Endothelial cell of umbilical vein (primary cell): Measurements from ENCODE around the gene LRP1. TPM values are rescaled to one million over a fixed set of nuclear protein-coding genes. Genes with fewer than 3 reads are reported as not detected.
"Not testable (repeated sequence)": the region's sequence is repeated elsewhere in the genome, so short reads cannot be mapped to it uniquely, and the experiment has no call there.

Experiments used
- BruUV-seq: library from RNA; stranded (reverse); fragments of 400-500 nt; replicated peaks from 2 replicates; lab custom pipeline; 2021; lab: Mats Ljungman, UMichigan
- CTCF ChIA-PET: fragments of 300-600, 350-600 bp; sonication (Branson Sonifier 250); formaldehyde crosslinking; loops from one replicate; lab custom pipeline; 2021; ENCODE audit warnings: antibody characterized with exemption, inconsistent platforms; lab: Charles Lee
- POLR2A ChIA-PET: fragments of 300-600, 350-600 bp; sonication (Branson Sonifier 250); formaldehyde crosslinking; loops from one replicate; lab custom pipeline; 2021; ENCODE audit warnings: antibody characterized with exemption, inconsistent platforms; lab: Charles Lee
- DNase-seq: peaks from one replicate; pipeline ENCODE4 v3.0.0-alpha.2; 2011; ENCODE audit warnings: low read depth, low spot score
- FAIRE-seq: peaks from 2 replicates; lab custom pipeline; 2011; peaks lifted over from hg19 to GRCh38; lab: Jason Lieb, UNC
- H2AFZ ChIP-seq: 2 replicates; pipeline ENCODE4 v1.6.0; 2012; ENCODE audit warnings: low read depth, low read length, control low read depth, inconsistent platforms
- H3K27ac ChIP-seq: 2 replicates; pipeline ENCODE4 v1.5.1; 2011; ENCODE audit warnings: low read depth, mild to moderate bottlenecking, control low read depth, low read length, moderate library complexity; ENCODE audit not compliant: insufficient read depth
- H3K27me3 ChIP-seq, 2 experiments: 2 replicates each; pipeline versions ENCODE4 v1.6.0 to v1.6.1; 2011; ENCODE audit warnings: low read length in 2 of 2, mixed read lengths in 1 of 2; ENCODE audit not compliant: control insufficient read depth in 2 of 2, insufficient read depth in 2 of 2
- H3K36me3 ChIP-seq, 2 experiments: 2 replicates in 1 of 2; 3 replicates in 1 of 2; pipeline ENCODE4 v1.5.1; 2011; ENCODE audit warnings: low read length in 2 of 2, mild to moderate bottlenecking in 1 of 2, moderate library complexity in 1 of 2; ENCODE audit not compliant: control insufficient read depth in 2 of 2, insufficient read depth in 2 of 2; ENCODE audit errors: extremely low read depth in 1 of 2
- H3K4me1 ChIP-seq: 3 replicates; pipeline ENCODE4 v1.5.1; 2011; ENCODE audit warnings: mild to moderate bottlenecking, low read length; ENCODE audit not compliant: control insufficient read depth, insufficient read depth; ENCODE audit errors: extremely low read depth
- H3K4me2 ChIP-seq: 2 replicates; pipeline ENCODE4 v1.6.1; 2011; ENCODE audit warnings: low read length, control low read depth, mixed read lengths; ENCODE audit not compliant: insufficient read depth
- H3K4me3 ChIP-seq, 3 experiments: fragments of 200-600 bp in 1 of 3; sonication (generic), shearing (Covaris generic) in 1 of 3; replicated peaks in 1 of 3; 2 replicates each; pipeline ENCODE4 v1.5.1; 2011 to 2016; ENCODE audit warnings: control low read depth in 3 of 3, low read length in 3 of 3, mild to moderate bottlenecking in 2 of 3, inconsistent platforms in 1 of 3, low read depth in 1 of 3, moderate library complexity in 1 of 3; ENCODE audit not compliant: insufficient read depth in 1 of 3
- H3K79me2 ChIP-seq: 2 replicates; pipeline ENCODE4 v1.6.0; 2012; ENCODE audit warnings: low read length, inconsistent platforms; ENCODE audit not compliant: control insufficient read depth, insufficient read depth
- H3K9ac ChIP-seq: replicated peaks from 2 replicates; pipeline ENCODE3; 2011; ENCODE audit warnings: low read length, control low read depth; ENCODE audit not compliant: insufficient read depth; ENCODE audit errors: extremely low read depth
- H3K9me1 ChIP-seq: replicated peaks from 3 replicates; pipeline ENCODE4 v1.6.0; 2011; ENCODE audit warnings: mild to moderate bottlenecking, low read length; ENCODE audit not compliant: control insufficient read depth, insufficient read depth; ENCODE audit errors: extremely low read depth
- H3K9me3 ChIP-seq: replicated peaks from 2 replicates; pipeline ENCODE4 v1.5.1; 2012; ENCODE audit warnings: low read length, inconsistent platforms; ENCODE audit not compliant: control insufficient read depth, insufficient read depth
- H4K20me1 ChIP-seq: replicated peaks from 2 replicates; pipeline ENCODE3; 2011; ENCODE audit warnings: mild to moderate bottlenecking, low read length; ENCODE audit not compliant: control insufficient read depth, insufficient read depth; ENCODE audit errors: extremely low read depth
- FOS ChIP-seq: IDR thresholded peaks from 2 replicates; pipeline ENCODE4 v1.6.1; 2011; ENCODE audit warnings: mild to moderate bottlenecking, low read length, moderate library complexity, borderline replicate concordance; ENCODE audit not compliant: insufficient read depth
- dilution Hi-C: fragments of 300-500 bp; cut with MboI; formaldehyde crosslinking; loops from one replicate; pipeline ENCODE4 v1.15.0; 2019; ENCODE audit warnings: low sequenced_read_pairs; ENCODE audit not compliant: extremely low pct_ligation_motif_present
- intact Hi-C: fragments of 100-400 bp; cut with micrococcal nuclease; formaldehyde crosslinking; loops from one replicate; pipeline ENCODE4 v1.10.0; 2022
- polyA plus RNA-seq, 4 experiments: library from polyadenylated mRNA; depleted of rRNA in 3 of 4; stranded (reverse) in 3 of 4; unstranded in 1 of 4; fragments of >200 nt; gene quantifications; 2 replicates each; pipeline versions ENCODE4 v1.2.1 to v1.2.3, GENCODE V29; 2011 to 2012; ENCODE audit warnings: missing spikeins in 1 of 4
- total RNA-seq: library from RNA; stranded (reverse); gene quantifications from 2 replicates; pipeline ENCODE4 v1.2.3, GENCODE V29; 2021
- TF ChIP-seq, protein P1 (sequence below), 2 donors: IDR thresholded peaks; 1 replicate in 1 of 2; 2 replicates in 1 of 2; pipeline ENCODE4 v1.5.1; 2011; ENCODE audit warnings: low read length in 2 of 2, mild to moderate bottlenecking in 2 of 2, moderate library complexity in 2 of 2, control low read depth in 1 of 2, inconsistent platforms in 1 of 2, low read depth in 1 of 2; ENCODE audit not compliant: insufficient read depth in 1 of 2; ENCODE audit errors: extremely low read depth in 1 of 2

Gene LRP1
- total and polyA plus RNA-seq, 2 donors (not counting 3 experiments of a cell fraction or from before 2014, with no cell fraction given) = 1.6 to 4.6 TPM

GRCh38 chr12:57119294-57120085, 8.8 kb upstream of the LRP1 start:
- Histone ChIP-seq H3K4me3 (no peak overlapping the region), H3K27me3 (peaks cover 7% of the 10 kb centered on the region in 2 experiments), H4K20me1 (no peaks in the 10 kb centered on the region), H3K9me3 (no peaks in the 10 kb centered on the region), H3K4me1 (no peaks in the 10 kb centered on the region), H2AFZ (no peak overlapping the region), H3K36me3 (no peaks in the 10 kb centered on the region), H3K9ac (no peak overlapping the region), H3K9me1 (no peaks in the 10 kb centered on the region), H3K27ac (no peak overlapping the region), H3K79me2 (no peaks in the 10 kb centered on the region), H3K4me2 (no peak overlapping the region)
- TF ChIP-seq, protein P1, sequence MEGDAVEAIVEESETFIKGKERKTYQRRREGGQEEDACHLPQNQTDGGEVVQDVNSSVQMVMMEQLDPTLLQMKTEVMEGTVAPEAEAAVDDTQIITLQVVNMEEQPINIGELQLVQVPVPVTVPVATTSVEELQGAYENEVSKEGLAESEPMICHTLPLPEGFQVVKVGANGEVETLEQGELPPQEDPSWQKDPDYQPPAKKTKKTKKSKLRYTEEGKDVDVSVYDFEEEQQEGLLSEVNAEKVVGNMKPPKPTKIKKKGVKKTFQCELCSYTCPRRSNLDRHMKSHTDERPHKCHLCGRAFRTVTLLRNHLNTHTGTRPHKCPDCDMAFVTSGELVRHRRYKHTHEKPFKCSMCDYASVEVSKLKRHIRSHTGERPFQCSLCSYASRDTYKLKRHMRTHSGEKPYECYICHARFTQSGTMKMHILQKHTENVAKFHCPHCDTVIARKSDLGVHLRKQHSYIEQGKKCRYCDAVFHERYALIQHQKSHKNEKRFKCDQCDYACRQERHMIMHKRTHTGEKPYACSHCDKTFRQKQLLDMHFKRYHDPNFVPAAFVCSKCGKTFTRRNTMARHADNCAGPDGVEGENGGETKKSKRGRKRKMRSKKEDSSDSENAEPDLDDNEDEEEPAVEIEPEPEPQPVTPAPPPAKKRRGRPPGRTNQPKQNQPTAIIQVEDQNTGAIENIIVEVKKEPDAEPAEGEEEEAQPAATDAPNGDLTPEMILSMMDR (IDR thresholded peaks at IDR 0.05; ENCODE audit: extremely low read depth in 1 of 2, insufficient read depth in 1 of 2, low read depth in 1 of 2, low read length in 2 of 2) = no peak
- no peak for TF ChIP-seq FOS
- FAIRE-seq (no peak), DNase-seq (no peak)
- dilution Hi-C loops (loop anchor here (5.0 kb wide), 1 partner anchor 53 kb away; no protein-coding TSS in a partner anchor), intact Hi-C loops (no loop called here)
- CTCF ChIA-PET = interaction anchor here (1.0 to 18.0 kb wide), 5 partner anchors 8 to 64 kb away, joined by 4 to 429 read pairs (median 5); partner anchors contain the start of gene STAT6
- no TSS peak for BruUV-seq
- POLR2A ChIA-PET = no interaction called here

- POLR2A ChIA-PET, BruUV-seq, H3K4me2 ChIP-seq, H3K27ac ChIP-seq, H3K36me3 ChIP-seq, H3K4me3 ChIP-seq, H3K79me2 ChIP-seq, DNase-seq, H2AFZ ChIP-seq, H3K4me1 ChIP-seq, H4K20me1 ChIP-seq, H3K9me3 ChIP-seq, FAIRE-seq, H3K9ac ChIP-seq, intact Hi-C loops, H3K9me1 ChIP-seq: not testable (repeated sequence)
- CTCF ChIA-PET = interaction anchor here (0.9 to 18.0 kb wide), 6 partner anchors 9 to 122 kb away, joined by 3 to 429 read pairs (median 32); partner anchors contain the start of gene STAT6
- peaks cover 10 to 15% of the 10 kb centered on the region in 2 experiments for H3K27me3 ChIP-seq
- dilution Hi-C loops = loop anchor here (5.0 kb wide), 1 partner anchor 52 kb away; no protein-coding TSS in a partner anchor
Measured at GRCh38 chr12:57120718-57121117, 7.6 kb upstream of the LRP1 start.
